DOHH2 (cell line): Measurements from ENCODE around the gene ZNF74.

Source experiments
- H3F3A ChIP-seq: fragments of 200-600 bp; sonication (generic), shearing (Covaris generic); 2 replicates; pipeline ENCODE4 v1.6.0; 2016; ENCODE audit warnings: antibody characterized with exemption, mild to moderate bottlenecking; ENCODE audit not compliant: control insufficient read depth, insufficient read depth
- H3K27ac ChIP-seq: fragments of 200-600 bp; sonication (generic); 2 replicates; pipeline ENCODE4 v1.5.1; 2014; ENCODE audit warnings: low read depth, mild to moderate bottlenecking, low read length, moderate library complexity
- H3K27me3 ChIP-seq: fragments of 200-600 bp; sonication (generic); 2 replicates; pipeline ENCODE4 v1.6.1; 2014; ENCODE audit warnings: mild to moderate bottlenecking, low read length, mixed read lengths; ENCODE audit not compliant: control insufficient read depth
- H3K36me3 ChIP-seq: fragments of 200-600 bp; sonication (generic); 2 replicates; pipeline ENCODE4 v1.6.1; 2014; ENCODE audit warnings: mild to moderate bottlenecking, low read length, moderate library complexity, mixed read lengths; ENCODE audit not compliant: control insufficient read depth
- H3K4me1 ChIP-seq: fragments of 200-600 bp; sonication (generic); 2 replicates; pipeline ENCODE4 v1.6.1; 2014; ENCODE audit warnings: mild to moderate bottlenecking, low read length, mixed read lengths; ENCODE audit not compliant: control insufficient read depth
- H3K4me2 ChIP-seq: fragments of 200-600 bp; sonication (generic); 2 replicates; pipeline ENCODE4 v1.6.0; 2014; ENCODE audit warnings: mild to moderate bottlenecking, low read length, moderate library complexity
- H3K4me3 ChIP-seq: fragments of 200-600 bp; sonication (generic); 2 replicates; pipeline ENCODE4 v1.5.1; 2014; ENCODE audit warnings: mild to moderate bottlenecking, low read length, mixed read lengths
- H3K79me2 ChIP-seq: fragments of 200-600 bp; sonication (generic); 2 replicates; pipeline ENCODE4 v1.6.1; 2014; ENCODE audit warnings: mild to moderate bottlenecking, low read length, mixed read lengths; ENCODE audit not compliant: control insufficient read depth
- H3K9me2 ChIP-seq: fragments of 200-600 bp; sonication (generic); replicated peaks from 2 replicates; pipeline ENCODE4 v1.6.1; 2014; ENCODE audit warnings: mild to moderate bottlenecking, low read length, mixed read lengths; ENCODE audit not compliant: control insufficient read depth
- H3K9me3 ChIP-seq: fragments of 200-600 bp; sonication (generic); 2 replicates; pipeline ENCODE4 v1.6.1; 2014; ENCODE audit warnings: antibody characterized with exemption, low read length, mixed read lengths; ENCODE audit not compliant: control insufficient read depth, insufficient read depth
- H4K20me1 ChIP-seq: fragments of 200-600 bp; sonication (generic); 2 replicates; pipeline ENCODE4 v1.6.0; 2014; ENCODE audit warnings: low read depth, mild to moderate bottlenecking, antibody characterized with exemption, low read length, moderate library complexity; ENCODE audit not compliant: control insufficient read depth, insufficient read depth
- CTCF ChIP-seq: fragments of 200-600 bp; sonication (generic); IDR thresholded peaks from one replicate; pipeline ENCODE4 v1.5.1; 2014; ENCODE audit warnings: antibody characterized with exemption, mild to moderate bottlenecking, low read depth, low read length; ENCODE audit not compliant: poor library complexity, severe bottlenecking
- EZH2phosphoT487 ChIP-seq: fragments of 200-600 bp; sonication (generic); IDR thresholded peaks from 2 replicates; pipeline ENCODE4 v1.6.1; 2017; ENCODE audit warnings: borderline replicate concordance, mild to moderate bottlenecking, antibody characterized with exemption, low read length, moderate library complexity, mixed read lengths

Gene ZNF74

GRCh38 chr22:20384171-20384570 lies 9.8 kb upstream of the ZNF74 start:
- Histone ChIP-seq H3K9me3 (no peaks in the 10 kb centered on the region), H3K79me2 (no peaks in the 10 kb centered on the region), H3K9me2 (no peaks in the 10 kb centered on the region), H4K20me1 (no peaks in the 10 kb centered on the region), H3K4me1 (no peaks in the 10 kb centered on the region), H3K27ac (no peak overlapping the region), H3K27me3 (peaks cover 10% of the 10 kb centered on the region), H3K4me2 (no peak overlapping the region), H3K4me3 (no peak overlapping the region), H3F3A (no peaks in the 10 kb centered on the region), H3K36me3 (no peaks in the 10 kb centered on the region)
- TF ChIP-seq CTCF (no peak), EZH2phosphoT487 (no peak)

GRCh38 chr22:20384865-20385264 lies 9.1 kb upstream of the ZNF74 start:
- H3K79me2 ChIP-seq = no peaks in the 10 kb centered on the region
- no peak overlapping the region for H3K4me2 ChIP-seq
- no peaks in the 10 kb centered on the region for H3F3A ChIP-seq
- peaks cover 8% of the 10 kb centered on the region for H3K27me3 ChIP-seq
- no peaks in the 10 kb centered on the region for H3K9me2 ChIP-seq
- TF ChIP-seq EZH2phosphoT487 (no peak), CTCF (no peak)
- no peak overlapping the region for H3K4me3 ChIP-seq
- H3K4me1 ChIP-seq = no peaks in the 10 kb centered on the region
- no peaks in the 10 kb centered on the region for H3K9me3 ChIP-seq
- no peak overlapping the region for H3K27ac ChIP-seq
- H4K20me1 ChIP-seq = no peaks in the 10 kb centered on the region
- no peaks in the 10 kb centered on the region for H3K36me3 ChIP-seq

- H3K4me2 ChIP-seq = no peak overlapping the region
- H3K4me1 ChIP-seq = no peaks in the 10 kb centered on the region
- H3K9me3 ChIP-seq = no peaks in the 10 kb centered on the region
- no peaks in the 10 kb centered on the region for H3F3A ChIP-seq
- H3K4me3 ChIP-seq = no peak overlapping the region
- TF ChIP-seq CTCF = no peak
- TF ChIP-seq EZH2phosphoT487 = no peak
- H3K27me3 ChIP-seq = peaks cover 4% of the 10 kb centered on the region; the same call in 1 of the 2 replicates
- H3K79me2 ChIP-seq = no peaks in the 10 kb centered on the region
- H3K36me3 ChIP-seq = no peaks in the 10 kb centered on the region
- no peaks in the 10 kb centered on the region for H4K20me1 ChIP-seq
- H3K9me2 ChIP-seq = no peaks in the 10 kb centered on the region
- H3K27ac ChIP-seq = no peak overlapping the region
Measured at GRCh38 chr22:20386336-20386735, 7.6 kb upstream of the ZNF74 start.

GRCh38 chr22:20386972-20387371 lies 7.0 kb upstream of the ZNF74 start:
- H3K36me3 ChIP-seq = no peaks in the 10 kb centered on the region
- TF ChIP-seq EZH2phosphoT487 = no peak
- no peak for TF ChIP-seq CTCF
- H3K27me3 ChIP-seq = peaks cover 4% of the 10 kb centered on the region; the same call in 1 of the 2 replicates

More at GRCh38 chr22:20386972-20387371, 7.0 kb upstream of the ZNF74 start:
- Histone ChIP-seq H3K9me2 (no peaks in the 10 kb centered on the region), H4K20me1 (no peaks in the 10 kb centered on the region), H3K4me1 (no peaks in the 10 kb centered on the region), H3K79me2 (no peaks in the 10 kb centered on the region), H3K27ac (no peak overlapping the region), H3K4me2 (no peak overlapping the region), H3F3A (no peaks in the 10 kb centered on the region), H3K4me3 (no peak overlapping the region), H3K9me3 (no peaks in the 10 kb centered on the region)
